Nephron progenitor cell (in vitro differentiated cells): ENCODE data around the gene SRCAP.
A peak's percentile ranks its signal among the peaks of the same experiment; 100 is the strongest.

Experiments used
- DNase-seq: peaks from one replicate; pipeline ENCODE4 v3.0.0; 2021
- H3K27ac Mint-ChIP-seq: 2 replicates; pipeline ENCODE4 v1.8.0; 2021; ENCODE audit warnings: mild to moderate bottlenecking, moderate library complexity, mixed read lengths
- H3K27me3 Mint-ChIP-seq: 2 replicates; pipeline ENCODE4 v1.8.0; 2021; ENCODE audit warnings: mild to moderate bottlenecking, low read depth, mixed read lengths; ENCODE audit not compliant: poor library complexity
- H3K36me3 Mint-ChIP-seq: 2 replicates; pipeline ENCODE4 v1.8.0; 2021; ENCODE audit warnings: low read depth, mixed read lengths
- H3K4me1 Mint-ChIP-seq: 2 replicates; pipeline ENCODE4 v1.8.0; 2021; ENCODE audit warnings: mixed read lengths
- H3K4me3 Mint-ChIP-seq: 2 replicates; pipeline ENCODE4 v1.8.0; 2021; ENCODE audit warnings: mild to moderate bottlenecking, moderate library complexity, mixed read lengths
- H3K9me3 Mint-ChIP-seq: 2 replicates; pipeline ENCODE4 v1.8.0; 2021; ENCODE audit warnings: mild to moderate bottlenecking, moderate library complexity, mixed read lengths
- TF ChIP-seq, protein P1 (sequence below): fragments of 200-600 bp; sonication (generic); IDR thresholded peaks from 2 replicates; pipeline ENCODE4 v1.5.0; 2021; ENCODE audit warnings: antibody characterized with exemption

The SRCAP gene

DNA sequence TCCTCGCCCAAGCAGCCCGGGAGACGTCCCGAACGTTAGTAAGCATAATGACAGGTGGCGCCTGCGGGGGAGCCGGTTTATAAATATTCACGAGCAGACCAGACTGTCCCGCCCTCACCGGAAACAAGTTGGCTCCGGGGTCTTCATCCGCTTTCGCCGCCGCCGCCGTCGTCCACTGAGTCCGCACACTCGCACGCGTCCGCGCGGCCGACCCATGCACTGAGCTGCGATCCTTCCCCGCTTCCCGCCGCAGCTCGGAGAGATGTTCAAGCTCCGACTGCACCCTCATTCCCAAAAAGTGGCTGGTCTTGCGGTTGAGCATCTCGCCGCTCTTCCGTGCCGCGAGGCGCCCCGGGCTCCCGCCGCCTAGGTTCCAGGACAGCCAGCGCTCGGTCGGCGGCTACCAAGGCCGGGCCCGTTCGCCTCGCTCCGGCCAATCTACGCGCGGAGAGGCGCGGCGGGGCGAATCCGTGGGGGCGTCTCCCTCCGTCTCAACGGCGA, 62.5 kb downstream of the SRCAP start:
- peaks cover 46% of the 10 kb centered on the region for H3K36me3 Mint-ChIP-seq
- H3K27ac Mint-ChIP-seq = peak overlapping the region; percentile 99
- H3K27me3 Mint-ChIP-seq = no peaks in the 10 kb centered on the region
- DNase-seq = peak; percentile 69
- TF ChIP-seq, protein P1, sequence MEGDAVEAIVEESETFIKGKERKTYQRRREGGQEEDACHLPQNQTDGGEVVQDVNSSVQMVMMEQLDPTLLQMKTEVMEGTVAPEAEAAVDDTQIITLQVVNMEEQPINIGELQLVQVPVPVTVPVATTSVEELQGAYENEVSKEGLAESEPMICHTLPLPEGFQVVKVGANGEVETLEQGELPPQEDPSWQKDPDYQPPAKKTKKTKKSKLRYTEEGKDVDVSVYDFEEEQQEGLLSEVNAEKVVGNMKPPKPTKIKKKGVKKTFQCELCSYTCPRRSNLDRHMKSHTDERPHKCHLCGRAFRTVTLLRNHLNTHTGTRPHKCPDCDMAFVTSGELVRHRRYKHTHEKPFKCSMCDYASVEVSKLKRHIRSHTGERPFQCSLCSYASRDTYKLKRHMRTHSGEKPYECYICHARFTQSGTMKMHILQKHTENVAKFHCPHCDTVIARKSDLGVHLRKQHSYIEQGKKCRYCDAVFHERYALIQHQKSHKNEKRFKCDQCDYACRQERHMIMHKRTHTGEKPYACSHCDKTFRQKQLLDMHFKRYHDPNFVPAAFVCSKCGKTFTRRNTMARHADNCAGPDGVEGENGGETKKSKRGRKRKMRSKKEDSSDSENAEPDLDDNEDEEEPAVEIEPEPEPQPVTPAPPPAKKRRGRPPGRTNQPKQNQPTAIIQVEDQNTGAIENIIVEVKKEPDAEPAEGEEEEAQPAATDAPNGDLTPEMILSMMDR = no peak
- peaks cover 29% of the 10 kb centered on the region for H3K4me1 Mint-ChIP-seq
- H3K9me3 Mint-ChIP-seq = no peaks in the 10 kb centered on the region
- peak overlapping the region; percentile 95 for H3K4me3 Mint-ChIP-seq

DNA sequence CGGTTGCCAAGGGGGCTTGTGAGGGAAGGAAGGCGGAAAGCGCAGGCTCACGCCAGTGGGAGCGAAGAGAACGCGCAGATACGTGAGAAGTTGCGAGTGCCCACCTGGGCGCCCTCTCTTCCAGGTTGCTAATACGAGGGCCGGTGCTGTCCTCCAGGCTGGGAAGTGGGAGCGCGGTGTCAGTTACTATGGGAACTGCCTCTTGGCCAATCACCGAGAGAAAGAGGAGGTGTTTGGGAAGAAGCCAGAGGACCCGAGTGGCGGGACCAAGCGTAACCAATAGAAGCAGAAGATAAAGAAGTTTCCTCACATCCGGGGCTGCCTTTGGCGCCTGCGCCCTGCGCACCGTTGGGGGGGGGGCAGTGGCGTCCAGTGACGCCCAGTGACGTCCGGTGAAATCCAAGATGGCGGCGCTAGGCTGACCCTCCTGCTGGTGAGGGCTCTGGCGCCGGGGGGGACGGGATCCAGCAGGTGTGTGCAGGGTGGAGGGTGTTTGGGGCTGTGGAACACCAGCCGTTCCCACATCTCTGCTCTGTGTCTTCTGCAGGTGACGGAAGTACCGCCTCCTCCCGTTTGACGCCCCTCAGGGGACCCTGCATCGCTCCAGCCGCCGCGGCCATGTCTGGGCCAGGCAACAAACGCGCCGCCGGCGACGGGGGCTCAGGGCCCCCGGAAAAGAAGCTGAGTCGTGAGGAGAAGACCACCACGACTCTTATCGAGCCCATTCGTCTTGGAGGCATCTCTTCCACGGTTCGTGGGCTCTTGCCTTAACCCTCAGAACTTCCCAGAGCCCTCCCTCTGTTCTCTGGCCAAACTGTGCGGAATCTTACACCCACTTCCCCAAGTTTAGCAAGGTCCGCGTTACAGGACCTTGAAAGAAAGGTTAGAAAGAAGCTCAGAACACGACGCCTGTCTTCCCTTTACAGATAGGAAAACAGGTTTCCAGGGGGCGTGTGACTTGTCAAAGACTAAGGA, 63.2 kb downstream of the SRCAP start, which contains the start of the genes CFAP119 and RNF40:
Gene CFAP119 (minus strand): TSS at position 135 of the 975 bp plus-strand sequence. CDS start 314 bp downstream, outside the sequence.
Gene RNF40 (plus strand): TSS at position 395 of the 975 bp plus-strand sequence. CDS start 224 bp downstream, at position 619.
- TF ChIP-seq, protein P1 = no peak
- DNase-seq = peak; percentile 98
- H3K27me3 Mint-ChIP-seq = no peaks in the 10 kb centered on the region
- no peaks in the 10 kb centered on the region for H3K9me3 Mint-ChIP-seq
- peaks cover 29% of the 10 kb centered on the region for H3K4me1 Mint-ChIP-seq
- H3K27ac Mint-ChIP-seq = peak within 1 kb of the TSS; percentile 99
- H3K36me3 Mint-ChIP-seq = peaks cover 54% of the 10 kb centered on the region
- peak within 1 kb of the TSS; percentile 95 for H3K4me3 Mint-ChIP-seq

DNA sequence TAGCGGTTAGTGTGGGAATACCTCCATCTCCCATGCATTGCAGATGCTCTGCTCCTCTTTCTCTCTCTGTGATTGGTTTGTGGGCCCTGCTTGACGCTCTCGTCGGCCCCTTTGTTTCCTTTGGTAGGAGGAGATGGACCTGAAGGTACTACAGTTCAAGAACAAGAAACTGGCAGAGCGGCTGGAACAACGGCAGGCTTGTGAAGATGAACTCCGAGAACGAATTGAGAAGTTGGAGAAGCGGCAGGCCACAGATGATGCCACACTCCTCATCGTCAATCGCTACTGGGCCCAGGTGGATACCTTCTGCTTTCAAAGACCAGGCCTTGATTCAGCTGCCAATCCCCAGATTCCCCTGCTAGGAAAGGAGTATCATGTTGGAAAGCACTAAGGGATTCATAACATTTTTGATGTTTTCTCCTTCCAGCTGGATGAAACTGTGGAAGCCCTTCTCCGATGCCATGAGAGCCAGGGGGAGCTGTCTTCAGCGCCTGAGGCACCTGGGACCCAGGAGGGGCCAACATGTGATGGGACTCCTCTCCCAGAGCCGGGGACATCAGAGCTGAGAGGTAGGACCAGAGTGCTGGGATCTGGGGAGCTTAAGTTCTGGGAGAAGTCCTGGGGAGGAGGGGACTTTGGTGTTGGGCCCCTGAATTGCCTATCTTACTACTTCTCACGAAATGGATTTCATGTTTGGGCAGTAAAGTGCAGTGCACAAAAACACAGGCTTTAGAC, 64.2 kb downstream of the SRCAP start:
- no peak for DNase-seq
- Mint-ChIP-seq H3K27me3 (no peaks in the 10 kb centered on the region), H3K27ac (peak overlapping the region; percentile 99), H3K9me3 (no peaks in the 10 kb centered on the region), H3K36me3 (peaks cover 61% of the 10 kb centered on the region), H3K4me1 (peaks cover 29% of the 10 kb centered on the region), H3K4me3 (peak overlapping the region; percentile 95)
- TF ChIP-seq, protein P1 = no peak

DNA sequence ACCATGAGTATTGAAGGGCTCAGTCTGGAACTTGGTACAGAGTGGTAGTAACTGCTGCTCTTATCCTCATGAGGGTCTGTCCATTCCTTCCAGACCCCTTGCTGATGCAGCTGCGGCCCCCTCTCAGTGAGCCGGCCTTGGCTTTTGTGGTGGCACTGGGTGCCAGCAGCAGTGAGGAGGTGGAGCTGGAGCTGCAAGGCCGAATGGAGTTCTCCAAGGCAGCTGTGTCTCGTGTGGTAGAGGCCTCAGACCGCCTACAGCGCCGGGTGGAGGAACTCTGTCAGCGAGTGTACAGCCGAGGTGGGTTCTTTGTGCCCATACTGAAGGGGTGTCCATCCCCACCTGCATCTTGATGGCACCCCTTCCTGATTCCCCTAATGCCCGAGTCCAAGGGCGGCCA, 65.1 kb downstream of the SRCAP start:
- no peaks in the 10 kb centered on the region for H3K27me3 Mint-ChIP-seq
- H3K36me3 Mint-ChIP-seq = peaks cover 68% of the 10 kb centered on the region
- H3K4me3 Mint-ChIP-seq = peak overlapping the region; percentile 95
- H3K27ac Mint-ChIP-seq = no peak overlapping the region
- peaks cover 29% of the 10 kb centered on the region for H3K4me1 Mint-ChIP-seq
- DNase-seq = no peak
- TF ChIP-seq, protein P1 = no peak
- no peaks in the 10 kb centered on the region for H3K9me3 Mint-ChIP-seq

DNA sequence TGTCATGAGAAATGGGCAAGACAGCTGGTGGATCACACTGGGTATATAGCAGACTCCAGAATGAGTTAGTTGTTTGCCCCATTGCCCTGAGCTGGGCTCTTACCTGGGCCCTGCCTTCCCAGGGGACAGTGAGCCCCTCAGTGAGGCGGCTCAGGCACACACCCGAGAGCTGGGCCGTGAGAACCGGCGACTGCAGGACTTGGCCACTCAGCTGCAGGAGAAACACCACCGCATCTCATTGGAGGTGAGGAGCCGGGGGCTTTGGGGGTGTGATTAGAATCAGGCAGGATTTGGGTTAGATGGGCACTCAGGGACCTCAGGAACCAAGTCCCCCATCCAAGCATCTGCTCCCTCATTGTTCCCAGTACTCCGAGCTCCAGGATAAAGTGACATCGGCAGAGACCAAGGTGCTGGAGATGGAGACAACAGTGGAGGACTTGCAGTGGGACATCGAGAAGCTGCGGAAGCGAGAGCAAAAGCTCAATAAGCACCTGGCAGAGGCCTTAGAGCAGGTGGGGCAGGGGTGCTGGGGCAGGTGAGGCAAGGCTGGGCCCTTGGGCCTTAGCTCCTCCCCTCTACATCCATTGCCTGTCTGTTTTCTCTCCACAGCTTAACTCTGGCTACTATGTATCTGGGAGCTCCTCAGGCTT, 66.0 kb downstream of the SRCAP start:
- H3K4me3 Mint-ChIP-seq = no peak overlapping the region
- peaks cover 66% of the 10 kb centered on the region for H3K36me3 Mint-ChIP-seq
- TF ChIP-seq, protein P1 = no peak
- no peaks in the 10 kb centered on the region for H3K27me3 Mint-ChIP-seq
- no peaks in the 10 kb centered on the region for H3K9me3 Mint-ChIP-seq
- peaks cover 29% of the 10 kb centered on the region for H3K4me1 Mint-ChIP-seq
- no peak for DNase-seq
- H3K27ac Mint-ChIP-seq = no peak overlapping the region
